HEK293 (cell line): Measurements from ENCODE around the gene CEBPE.

Source experiments
- CTCF ChIA-PET: fragments of 350-600 bp; formaldehyde crosslinking; extraction: SDS; loops from one replicate; lab custom pipeline; 2021; ENCODE audit warnings: antibody characterized with exemption; lab: Yijun Ruan, JAX
- POLR2A ChIA-PET: fragments of 300-600 bp; formaldehyde crosslinking; extraction: SDS; loops from one replicate; lab custom pipeline; 2020; ENCODE audit warnings: antibody characterized with exemption, inconsistent platforms; lab: Yijun Ruan, JAX
- H3K27ac ChIP-seq: fragments of 200-500 bp; sonication (Bioruptor generic); 2 replicates; pipeline ENCODE4 v1.5.1; 2014; ENCODE audit warnings: low read depth, low read length, control low read depth, inconsistent platforms; ENCODE audit errors: extremely low read depth
- H3K36me3 ChIP-seq, 2 experiments: fragments of 200-500 bp in 1 of 2; sonication (Bioruptor generic) in 1 of 2; 1 replicate in 1 of 2; 2 replicates in 1 of 2; pipeline ENCODE4 v1.5.1; 2014 to 2017; ENCODE audit warnings: inconsistent platforms in 2 of 2, low read length in 2 of 2; ENCODE audit not compliant: control insufficient read depth in 2 of 2, insufficient read depth in 1 of 2
- H3K4me1 ChIP-seq: fragments of 200-500 bp; sonication (Bioruptor generic); 2 replicates; pipeline ENCODE4 v1.5.1; 2014; ENCODE audit warnings: mild to moderate bottlenecking, low read length, inconsistent platforms; ENCODE audit not compliant: control insufficient read depth, insufficient read depth
- H3K4me3 ChIP-seq: 2 replicates; pipeline ENCODE4 v1.5.1; 2011; ENCODE audit warnings: low read depth, mild to moderate bottlenecking, control low read depth, low read length, moderate library complexity
- H3K9me3 ChIP-seq: fragments of 200-500 bp; sonication (Bioruptor generic); 2 replicates; pipeline ENCODE4 v1.5.1; 2014; ENCODE audit warnings: low read depth, low read length, inconsistent platforms; ENCODE audit not compliant: control insufficient read depth, insufficient read depth
- HOXC10 ChIP-seq: sonication (generic); formaldehyde crosslinking; IDR thresholded peaks from 2 replicates; pipeline ENCODE4 v1.8.1; 2023; ENCODE audit warnings: mild to moderate bottlenecking, missing genetic modification reagents
- KLF17 ChIP-seq: fragments of 450-650 bp; formaldehyde crosslinking; IDR thresholded peaks from 2 replicates; pipeline ENCODE4 v1.5.1; 2016; ENCODE audit warnings: missing biosample characterization, missing genetic modification characterization
- KLF7 ChIP-seq: fragments of 450-650 bp; formaldehyde crosslinking; IDR thresholded peaks from 2 replicates; pipeline ENCODE4 v1.5.1; 2016; ENCODE audit warnings: missing biosample characterization, missing genetic modification characterization, borderline replicate concordance
- SP3 ChIP-seq: fragments of 450-650 bp; formaldehyde crosslinking; IDR thresholded peaks from 2 replicates; pipeline ENCODE4 v1.5.1; 2016; ENCODE audit warnings: missing biosample characterization, missing genetic modification characterization
- ZEB2 ChIP-seq: fragments of 450-650 bp; formaldehyde crosslinking; IDR thresholded peaks from 2 replicates; pipeline ENCODE4 v1.5.1; 2016; ENCODE audit warnings: missing biosample characterization, missing genetic modification characterization
- ZNF18 ChIP-seq: fragments of 450-650 bp; formaldehyde crosslinking; IDR thresholded peaks from 2 replicates; pipeline ENCODE4 v1.5.1; 2016; ENCODE audit warnings: missing biosample characterization, missing genetic modification characterization
- ZNF19 ChIP-seq: fragments of 450-650 bp; formaldehyde crosslinking; IDR thresholded peaks from 2 replicates; pipeline ENCODE4; 2016; ENCODE audit warnings: missing biosample characterization, missing genetic modification characterization, low read depth
- ZNF48 ChIP-seq: fragments of 450-650 bp; formaldehyde crosslinking; IDR thresholded peaks from 2 replicates; pipeline ENCODE4 v1.5.1; 2016; ENCODE audit warnings: missing biosample characterization, missing genetic modification characterization
- ZNF571 ChIP-seq: fragments of 450-650 bp; formaldehyde crosslinking; IDR thresholded peaks from 2 replicates; pipeline ENCODE4 v1.5.0; 2017; ENCODE audit warnings: missing biosample characterization, missing genetic modification characterization
- ZNF596 ChIP-seq: fragments of 450-650 bp; IDR thresholded peaks from 2 replicates; pipeline ENCODE4 v1.5.0; 2018; ENCODE audit warnings: missing biosample characterization, mild to moderate bottlenecking, missing genetic modification characterization, moderate library complexity
- ZNF600 ChIP-seq: fragments of 450-650 bp; formaldehyde crosslinking; IDR thresholded peaks from 2 replicates; pipeline ENCODE4 v1.5.1; 2016; ENCODE audit warnings: missing biosample characterization, missing genetic modification characterization
- ZNF624 ChIP-seq: fragments of 450-650 bp; formaldehyde crosslinking; IDR thresholded peaks from 2 replicates; pipeline ENCODE4 v1.5.1; 2017; ENCODE audit warnings: missing biosample characterization, missing genetic modification characterization
- ZNF639 ChIP-seq: fragments of 450-650 bp; formaldehyde crosslinking; IDR thresholded peaks from 2 replicates; pipeline ENCODE4 v1.5.1; 2016; ENCODE audit warnings: missing biosample characterization, missing genetic modification characterization
- ZNF660 ChIP-seq: fragments of 450-650 bp; IDR thresholded peaks from 2 replicates; pipeline ENCODE4 v1.5.1; 2018; ENCODE audit warnings: missing biosample characterization, mild to moderate bottlenecking, missing genetic modification characterization
- ZNF677 ChIP-seq: fragments of 450-650 bp; IDR thresholded peaks from 2 replicates; pipeline ENCODE4 v1.5.0; 2018; ENCODE audit warnings: missing biosample characterization, mild to moderate bottlenecking, missing genetic modification characterization, moderate library complexity
- ZSCAN18 ChIP-seq: fragments of 450-650 bp; formaldehyde crosslinking; IDR thresholded peaks from 2 replicates; pipeline ENCODE4 v1.5.1; 2016; ENCODE audit warnings: missing biosample characterization, missing genetic modification characterization

CEBPE gene

GRCh38 chr14:23104070-23104590, 14.9 kb downstream of the CEBPE start:
- H3K36me3 ChIP-seq = peaks cover 0 to 2% of the 10 kb centered on the region in 2 experiments; a peak in 1 of 3 replicates
- 0 out of 2 replicates have a peak, but pooled peaks have one; percentile 9 for TF ChIP-seq SP3
- 0 out of 2 replicates have a peak, but pooled peaks have one; percentile 4 for TF ChIP-seq KLF17
- TF ChIP-seq ZEB2 (tag by site-specific recombination) = peak; percentile 95
- no peak for TF ChIP-seq ZNF596 (tag by site-specific recombination)
- TF ChIP-seq ZNF571 = no peak
- H3K9me3 ChIP-seq = no peaks in the 10 kb centered on the region
- peaks cover 4% of the 10 kb centered on the region for H3K4me1 ChIP-seq
- H3K27ac ChIP-seq = no peak overlapping the region
- H3K4me3 ChIP-seq = no peak overlapping the region
- CTCF ChIA-PET = interaction anchor here (0.6 to 0.7 kb wide), 4 partner anchors 9 to 83 kb away, joined by 3 to 4 read pairs (median 3); no protein-coding TSS in a partner anchor
- POLR2A ChIA-PET = interaction anchor here (1.9 kb wide), 1 partner anchor 9 kb away, joined by 8 read pairs; the partner anchor contains the start of genes ACIN1 and C14orf119

GRCh38 chr14:23103581-23103980, 15.5 kb downstream of the CEBPE start:
- ChIA-PET POLR2A (interaction anchor here (1.9 kb wide), 1 partner anchor 8 kb away, joined by 8 read pairs; the partner anchor contains the start of genes ACIN1 and C14orf119), CTCF (interaction anchor here (0.6 to 0.7 kb wide), 2 partner anchors 17 to 27 kb away, joined by 3 to 4 read pairs; no protein-coding TSS in a partner anchor)
- peaks cover 5 to 8% of the 10 kb centered on the region in 2 experiments for H3K36me3 ChIP-seq
- no peaks in the 10 kb centered on the region for H3K9me3 ChIP-seq
- H3K27ac ChIP-seq = no peak overlapping the region
- no peak overlapping the region for H3K4me3 ChIP-seq
- TF ChIP-seq ZNF600 (tag by site-specific recombination) (peak; percentile 43; the same call in 1 of the 2 replicates), ZNF18 (no peak), KLF7 (tag by site-specific recombination) (no peak), HOXC10 (CRISPR knock-in tag) (no peak), ZNF19 (tag by site-specific recombination) (no peak), ZNF624 (tag by site-specific recombination) (no peak)
- peaks cover 4% of the 10 kb centered on the region for H3K4me1 ChIP-seq

GRCh38 chr14:23102801-23103200, 16.3 kb downstream of the CEBPE start:
- H3K9me3 ChIP-seq = no peaks in the 10 kb centered on the region
- CTCF ChIA-PET = interaction anchor here (0.9 kb wide), 1 partner anchor 18 kb away, joined by 3 read pairs; no protein-coding TSS in a partner anchor
- H3K4me3 ChIP-seq = no peak overlapping the region
- no peak for TF ChIP-seq ZNF639 (tag by site-specific recombination)
- TF ChIP-seq ZSCAN18 (tag by site-specific recombination) = no peak
- TF ChIP-seq ZNF660 = no peak
- TF ChIP-seq ZNF48 (tag by site-specific recombination) = no peak
- no peak for TF ChIP-seq ZNF677 (tag by site-specific recombination)
- H3K36me3 ChIP-seq = peaks cover 8 to 15% of the 10 kb centered on the region in 2 experiments
- H3K4me1 ChIP-seq = peaks cover 4% of the 10 kb centered on the region
- no peak overlapping the region for H3K27ac ChIP-seq
- POLR2A ChIA-PET = interaction anchor here (0.5 kb wide), 1 partner anchor 80 kb away, joined by 3 read pairs; no protein-coding TSS in a partner anchor
